PFSK-1 (cell line): ENCODE data around the gene ZFPM1.

Experiments
- FOXP2 ChIP-seq: optimal IDR thresholded peaks from 2 replicates; pipeline ENCODE3; 2011; ENCODE audit warnings: borderline replicate concordance, control low read depth, inconsistent platforms; ENCODE audit not compliant: insufficient read depth; ENCODE audit errors: extremely low read length, extremely low read depth
- SIN3A ChIP-seq: IDR thresholded peaks from 2 replicates; pipeline ENCODE4 v1.6.1; 2012; ENCODE audit warnings: mild to moderate bottlenecking, low read length, moderate library complexity, borderline replicate concordance; ENCODE audit not compliant: insufficient read depth

DNA sequence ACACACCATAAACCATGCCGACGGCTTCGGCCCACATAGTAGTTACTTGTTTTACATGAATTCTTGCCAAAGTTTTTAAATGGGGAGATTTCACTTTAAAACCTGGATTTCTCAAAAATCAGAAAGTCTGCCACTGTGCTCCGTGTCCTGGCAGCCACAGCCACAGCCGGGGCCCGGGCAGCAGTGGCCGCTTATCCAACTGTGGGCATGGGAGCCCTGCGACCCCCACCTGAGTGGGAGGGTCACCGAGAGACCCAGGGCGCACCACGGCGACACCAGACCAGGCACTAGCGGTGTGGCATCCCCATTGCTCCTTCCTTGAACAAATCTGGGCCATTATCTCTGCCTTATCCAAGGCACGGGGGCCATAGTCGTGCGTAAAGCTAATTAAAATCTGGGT lies 40.3 kb upstream of the ZFPM1 start:
- no peak for TF ChIP-seq FOXP2
- no peak for TF ChIP-seq SIN3A
